Measurements from ENCODE around the gene RASD1. TPM values are rescaled to one million over a fixed set of nuclear protein-coding genes. Genes with fewer than 3 reads are reported as not detected.
"Not testable (repeated sequence)": the region's sequence is repeated elsewhere in the genome, so short reads cannot be mapped to it uniquely, and the experiment has no call there.

RASD1 gene
- total RNA-seq, 2 donors from 2014 or later: 124 to 175 TPM

GRCh38 chr17:17487998-17488397, 8.2 kb downstream of the RASD1 start:
- Histone ChIP-seq H3K4me3 (no peak overlapping the region), H3K4me1 (replicated peaks) (peaks cover 18% of the 10 kb centered on the region), H3K27ac (no peak overlapping the region), H3K9me3 (no peaks in the 10 kb centered on the region), H3K36me3 (no peaks in the 10 kb centered on the region), H3K27me3 (replicated peaks; ENCODE audit: insufficient read depth) (no peaks in the 10 kb centered on the region)
- no peak for DNase-seq (ENCODE audit: low spot score)
- intact Hi-C loops (cut with DNase I): no loop called here
- TF ChIP-seq POLR2AphosphoS5 (IDR thresholded peaks at IDR 0.05): no peak
- TF ChIP-seq POLR2A (IDR thresholded peaks at IDR 0.05): no peak
- TF ChIP-seq CTCF (IDR thresholded peaks at IDR 0.05): no peak
- 100% methylated on average over 1 of the region's 2 CpGs for WGBS

GRCh38 chr17:17486416-17486815, 9.8 kb downstream of the RASD1 start:
- H3K27me3 ChIP-seq (replicated peaks; ENCODE audit: insufficient read depth); H3K9me3 ChIP-seq; H3K4me3 ChIP-seq; H3K4me1 ChIP-seq (replicated peaks); DNase-seq (ENCODE audit: low spot score); H3K27ac ChIP-seq; intact Hi-C loops (cut with DNase I); H3K36me3 ChIP-seq: not testable (repeated sequence)
- WGBS: 95% methylated on average over 23 of the region's 23 CpGs

- H3K4me3 ChIP-seq: no peak overlapping the region
- no peaks in the 10 kb centered on the region for H3K27me3 ChIP-seq (replicated peaks; ENCODE audit: insufficient read depth)
- TF ChIP-seq POLR2A (IDR thresholded peaks at IDR 0.05) (no peak), CTCF (IDR thresholded peaks at IDR 0.05) (no peak)
- H3K9me3 ChIP-seq: no peaks in the 10 kb centered on the region
- H3K4me1 ChIP-seq (replicated peaks): no peaks in the 10 kb centered on the region
- no peaks in the 10 kb centered on the region for H3K36me3 ChIP-seq
- 88% methylated on average over 6 of the region's 6 CpGs for WGBS
- no peak overlapping the region for H3K27ac ChIP-seq
- intact Hi-C loops (cut with DNase I): no loop called here
- DNase-seq (ENCODE audit: low spot score): no peak
Observed at GRCh38 chr17:17485420-17485819, 10.8 kb downstream of the RASD1 start.

- TF ChIP-seq CTCF (IDR thresholded peaks at IDR 0.05) (no peak), POLR2AphosphoS5 (IDR thresholded peaks at IDR 0.05) (no peak), POLR2A (IDR thresholded peaks at IDR 0.05) (no peak)
- intact Hi-C loops (cut with DNase I): no loop called here
Observed at GRCh38 chr17:17484451-17484899, 11.7 kb downstream of the RASD1 start.

GRCh38 chr17:17481860-17482259, 14.3 kb downstream of the RASD1 start:
- H3K4me3 ChIP-seq: no peak overlapping the region
- H3K27me3 ChIP-seq (replicated peaks; ENCODE audit: insufficient read depth): no peaks in the 10 kb centered on the region
- no peaks in the 10 kb centered on the region for H3K36me3 ChIP-seq
- TF ChIP-seq POLR2AphosphoS5 (IDR thresholded peaks at IDR 0.05) (no peak), POLR2A (IDR thresholded peaks at IDR 0.05) (no peak), CTCF (IDR thresholded peaks at IDR 0.05) (no peak)
- intact Hi-C loops (cut with DNase I): no loop called here
- DNase-seq (ENCODE audit: low spot score): no peak
- WGBS: 72% methylated on average over 5 of the region's 5 CpGs
- H3K9me3 ChIP-seq: no peaks in the 10 kb centered on the region
- H3K27ac ChIP-seq: no peak overlapping the region
- H3K4me1 ChIP-seq (replicated peaks): peaks cover 7% of the 10 kb centered on the region

More at GRCh38 chr17:17484451-17484899, 11.7 kb downstream of the RASD1 start:
- Histone ChIP-seq H3K4me3 (no peak overlapping the region), H3K27me3 (replicated peaks; ENCODE audit: insufficient read depth) (no peaks in the 10 kb centered on the region), H3K9me3 (no peaks in the 10 kb centered on the region), H3K36me3 (no peaks in the 10 kb centered on the region), H3K27ac (no peak overlapping the region), H3K4me1 (replicated peaks) (no peaks in the 10 kb centered on the region)
- WGBS: 68% methylated on average over 12 of the region's 12 CpGs
- DNase-seq (ENCODE audit: low spot score): no peak
